ENCODE measurements around the gene MDC1.
"Not testable (repeated sequence)": the region's sequence is repeated elsewhere in the genome, so short reads cannot be mapped to it uniquely, and the experiment has no call there.

Gene MDC1

GRCh38 chr6:30724906-30725667, 8.0 kb upstream of the MDC1 start:
- Histone ChIP-seq H3K4me2 (peak overlapping the region; percentile 89), H4K20me1 (peaks cover 85% of the 10 kb centered on the region), H3K4me1 (peaks cover 43% of the 10 kb centered on the region), H3K36me3 (peaks cover 86% of the 10 kb centered on the region), H3K9ac (peak overlapping the region; percentile 100; the same call in 1 of the 2 replicates), H3K9me3 (no peaks in the 10 kb centered on the region), H3K4me3 (peak overlapping the region; percentile 94; the same call in 1 of the 2 replicates), H3K27me3 (no peaks in the 10 kb centered on the region), H3K27ac (no peak overlapping the region)
- no peak for TF ChIP-seq Cebpa-rat (IDR thresholded peaks at IDR 0.05)

- peaks cover 76% of the 10 kb centered on the region for H3K36me3 ChIP-seq
- H3K4me3 ChIP-seq = peak overlapping the region; percentile 94
- H3K27me3 ChIP-seq, H3K27ac ChIP-seq, H3K9me3 ChIP-seq: not testable (repeated sequence)
- H3K4me1 ChIP-seq = peaks cover 44% of the 10 kb centered on the region
- H3K4me2 ChIP-seq = peak overlapping the region; percentile 89
- peaks cover 78% of the 10 kb centered on the region for H4K20me1 ChIP-seq
- H3K9ac ChIP-seq = peak overlapping the region; percentile 100; the same call in 1 of the 2 replicates
Measured at GRCh38 chr6:30723843-30724741, 7.0 kb upstream of the MDC1 start.

- Histone ChIP-seq H3K4me2 (peak overlapping the region; percentile 89), H3K4me3 (peak overlapping the region; percentile 94), H3K36me3 (peaks cover 68% of the 10 kb centered on the region), H4K20me1 (peaks cover 70% of the 10 kb centered on the region), H3K9ac (peak overlapping the region; percentile 100; the same call in 1 of the 2 replicates), H3K4me1 (peaks cover 52% of the 10 kb centered on the region)
- H3K9me3 ChIP-seq, H3K27me3 ChIP-seq, H3K27ac ChIP-seq: not testable (repeated sequence)
Measured at GRCh38 chr6:30723159-30723842, 6.2 kb upstream of the MDC1 start.

GRCh38 chr6:30722280-30723112, 5.4 kb upstream of the MDC1 start:
- TF ChIP-seq Cebpa-rat (IDR thresholded peaks at IDR 0.05) = no peak
- peaks cover 62% of the 10 kb centered on the region for H4K20me1 ChIP-seq
- H3K4me3 ChIP-seq = peak overlapping the region; percentile 94
- peaks cover 59% of the 10 kb centered on the region for H3K4me1 ChIP-seq
- peaks cover 60% of the 10 kb centered on the region for H3K36me3 ChIP-seq
- H3K27ac ChIP-seq = peak overlapping the region; percentile 92
- H3K27me3 ChIP-seq = no peaks in the 10 kb centered on the region
- peak overlapping the region; percentile 100 for H3K9ac ChIP-seq
- no peaks in the 10 kb centered on the region for H3K9me3 ChIP-seq
- peak overlapping the region; percentile 89 for H3K4me2 ChIP-seq

- Histone ChIP-seq H4K20me1 (peaks cover 57% of the 10 kb centered on the region), H3K4me1 (peaks cover 54% of the 10 kb centered on the region), H3K9ac (peak overlapping the region; percentile 100), H3K4me2 (peak overlapping the region; percentile 89), H3K4me3 (peak overlapping the region; percentile 94), H3K36me3 (peaks cover 55% of the 10 kb centered on the region), H3K27ac (peak overlapping the region; percentile 92)
- not testable (repeated sequence) for H3K9me3 ChIP-seq, H3K27me3 ChIP-seq
Measured at GRCh38 chr6:30722025-30722279, 4.9 kb upstream of the MDC1 start.

GRCh38 chr6:30721198-30722024, 4.3 kb upstream of the MDC1 start:
- Histone ChIP-seq H3K4me2 (peak overlapping the region; percentile 89), H3K27me3 (no peaks in the 10 kb centered on the region), H3K9ac (peak overlapping the region; percentile 100), H3K4me1 (peaks cover 59% of the 10 kb centered on the region), H3K4me3 (peak overlapping the region; percentile 94), H3K36me3 (peaks cover 49% of the 10 kb centered on the region), H3K27ac (peak overlapping the region; percentile 98), H4K20me1 (peaks cover 51% of the 10 kb centered on the region), H3K9me3 (no peaks in the 10 kb centered on the region)
- TF ChIP-seq Cebpa-rat (IDR thresholded peaks at IDR 0.05) = no peak

- Histone ChIP-seq H3K4me2 (peak overlapping the region; percentile 21; the same call in 1 of the 2 replicates), H3K9me3 (no peaks in the 10 kb centered on the region), H4K20me1 (peaks cover 45% of the 10 kb centered on the region), H3K36me3 (peaks cover 44% of the 10 kb centered on the region), H3K27ac (peak overlapping the region; percentile 98), H3K27me3 (no peaks in the 10 kb centered on the region), H3K4me1 (peaks cover 62% of the 10 kb centered on the region), H3K9ac (peak overlapping the region; percentile 100), H3K4me3 (peak overlapping the region; percentile 94)
- no peak for TF ChIP-seq Cebpa-rat (IDR thresholded peaks at IDR 0.05)
Measured at GRCh38 chr6:30720738-30721197, 3.7 kb upstream of the MDC1 start.
